NCI-H524 treated with DMSO at 0.1 percent for 48 hours (cell line): ENCODE measurements around the gene FAM151B.
"Not testable (repeated sequence)": the region's sequence is repeated elsewhere in the genome, so short reads cannot be mapped to it uniquely, and the experiment has no call there.

ENCODE experiments used
- DNase-seq: peaks from one replicate; lab custom pipeline; 2025; lab: John Stamatoyannopoulos, UW

Gene FAM151B

GRCh38 chr5:80487829-80488721 lies at the start of gene FAM151B:
Gene FAM151B, plus strand, starts transcription at chr5:80488100. Its CDS starts 24 bp downstream, at chr5:80488124.
- peak; percentile 82 for DNase-seq

- DNase-seq: no peak
These were observed 49.2 kb upstream of the FAM151B start for GRCh38 chr5:80438739-80439138.

- no peak for DNase-seq
These were observed 48.7 kb upstream of the FAM151B start for GRCh38 chr5:80439213-80439612.

- no peak for DNase-seq
These were observed 45.2 kb upstream of the FAM151B start for GRCh38 chr5:80442742-80443141.

- no peak for DNase-seq
These were observed 34.5 kb upstream of the FAM151B start for GRCh38 chr5:80453366-80453765.

- DNase-seq: no peak
These were observed 24.6 kb upstream of the FAM151B start for GRCh38 chr5:80463269-80463668.

GRCh38 chr5:80466669-80467485 lies 21.0 kb upstream of the FAM151B start:
- DNase-seq: no peak

- DNase-seq: no peak
These were observed 19.8 kb upstream of the FAM151B start for GRCh38 chr5:80468131-80468530.

GRCh38 chr5:80470631-80471030 lies 17.3 kb upstream of the FAM151B start:
- DNase-seq: not testable (repeated sequence)

- no peak for DNase-seq
These were observed 13.0 kb upstream of the FAM151B start for GRCh38 chr5:80474929-80475328.

- DNase-seq: no peak
These were observed 8.2 kb upstream of the FAM151B start for GRCh38 chr5:80479713-80480112.

GRCh38 chr5:80480354-80480753 lies 7.5 kb upstream of the FAM151B start:
- no peak for DNase-seq

GRCh38 chr5:80481019-80481893 lies 6.6 kb upstream of the FAM151B start:
- no peak for DNase-seq

GRCh38 chr5:80482578-80482977 lies 5.3 kb upstream of the FAM151B start:
- DNase-seq: no peak

GRCh38 chr5:80483636-80484232 lies 4.2 kb upstream of the FAM151B start:
- DNase-seq: no peak

- DNase-seq: no peak
These were observed 464 bp upstream of the FAM151B start for GRCh38 chr5:80487444-80487828.

- DNase-seq: no peak
These were observed 3.4 kb downstream of the FAM151B start for GRCh38 chr5:80491296-80491695.

GRCh38 chr5:80492741-80493140 lies 4.8 kb downstream of the FAM151B start:
- DNase-seq: no peak

GRCh38 chr5:80493443-80493842 lies 5.5 kb downstream of the FAM151B start:
- DNase-seq: not testable (repeated sequence)

GRCh38 chr5:80495891-80496290 lies 8.0 kb downstream of the FAM151B start:
- no peak for DNase-seq

GRCh38 chr5:80502800-80503199 lies 14.9 kb downstream of the FAM151B start:
- DNase-seq: no peak

GRCh38 chr5:80503641-80504040 lies 15.7 kb downstream of the FAM151B start:
- DNase-seq: no peak
